Stimulated activated CD4-positive, alpha-beta T cell treated with anti-CD3 and anti-CD28 coated beads, TNF-alpha, amount 100 ng/mL, for 1 hour (primary cell): ENCODE data around the gene COL4A4.
"Not testable (repeated sequence)": the region's sequence is repeated elsewhere in the genome, so short reads cannot be mapped to it uniquely, and the experiment has no call there.

Experiments
- DNase-seq, 3 donors: peaks; one replicate each; pipeline ENCODE4 v3.0.0-alpha.2; 2020; ENCODE audit warnings: low read depth in 3 of 3, low spot score in 1 of 3

The COL4A4 gene

GRCh38 chr2:227163998-227164762 lies at the start of gene COL4A4, which contains the start of gene COL4A3:
TSS of gene COL4A4 (minus strand) at chr2:227164205. CDS start at chr2:227147483, 16,722 bp downstream.
TSS of gene COL4A3 (plus strand) at chr2:227164624. CDS start at chr2:227164727, 103 bp downstream.
- DNase-seq = no peak

GRCh38 chr2:227207573-227207972 lies 43.6 kb upstream of the COL4A4 start:
- no peak for DNase-seq

GRCh38 chr2:227206406-227206805 lies 42.4 kb upstream of the COL4A4 start:
- no peak for DNase-seq

GRCh38 chr2:227205701-227206100 lies 41.7 kb upstream of the COL4A4 start:
- no peak for DNase-seq

GRCh38 chr2:227204452-227204851 lies 40.4 kb upstream of the COL4A4 start:
- no peak for DNase-seq

- DNase-seq = no peak
Measured at GRCh38 chr2:227201771-227202170, 37.8 kb upstream of the COL4A4 start.

- DNase-seq = no peak
Measured at GRCh38 chr2:227198866-227199265, 34.9 kb upstream of the COL4A4 start.

- DNase-seq = no peak
Measured at GRCh38 chr2:227194219-227194618, 30.2 kb upstream of the COL4A4 start.

GRCh38 chr2:227192491-227192890 lies 28.5 kb upstream of the COL4A4 start:
- DNase-seq = no peak

GRCh38 chr2:227191367-227191766 lies 27.4 kb upstream of the COL4A4 start:
- no peak for DNase-seq

- no peak for DNase-seq
Measured at GRCh38 chr2:227188292-227188691, 24.3 kb upstream of the COL4A4 start.

GRCh38 chr2:227186751-227187150 lies 22.7 kb upstream of the COL4A4 start:
- no peak for DNase-seq

GRCh38 chr2:227185615-227186232 lies 21.7 kb upstream of the COL4A4 start:
- no peak for DNase-seq

GRCh38 chr2:227183657-227184367 lies 19.8 kb upstream of the COL4A4 start:
- DNase-seq = no peak

GRCh38 chr2:227182765-227183164 lies 18.8 kb upstream of the COL4A4 start:
- no peak for DNase-seq

- DNase-seq = no peak
Measured at GRCh38 chr2:227180770-227181169, 16.8 kb upstream of the COL4A4 start.

- no peak for DNase-seq
Measured at GRCh38 chr2:227179988-227180685, 16.1 kb upstream of the COL4A4 start.

GRCh38 chr2:227177592-227178336 lies 13.8 kb upstream of the COL4A4 start:
- no peak for DNase-seq

GRCh38 chr2:227171779-227172178 lies 7.8 kb upstream of the COL4A4 start:
- DNase-seq = not testable (repeated sequence)

- DNase-seq = no peak
Measured at GRCh38 chr2:227164763-227165291, 822 bp upstream of the COL4A4 start.
